SU-DHL-6 (cell line): Measurements from ENCODE around the gene AMMECR1L.

Experiments
- CTCF ChIP-seq: fragments of 200-600 bp; sonication (generic); IDR thresholded peaks from one replicate; pipeline ENCODE4 v1.5.1; 2017; ENCODE audit warnings: antibody characterized with exemption, mild to moderate bottlenecking, low read length, moderate library complexity; ENCODE audit not compliant: insufficient read depth, poor library complexity, severe bottlenecking
- EZH2phosphoT487 ChIP-seq: fragments of 200-600 bp; sonication (generic), shearing (Covaris generic); conservative IDR thresholded peaks from 2 replicates; pipeline ENCODE4 v1.6.1; 2018; ENCODE audit warnings: mild to moderate bottlenecking, antibody characterized with exemption, low read length, moderate library complexity, mixed read lengths

GRCh38 chr2:127841466-127842178 is 44.1 kb downstream of the AMMECR1L start:
- TF ChIP-seq CTCF (no peak), EZH2phosphoT487 (no peak)
